Measurements from ENCODE around the gene ZNF581.

The ZNF581 gene

GRCh38 chr19:55621673-55622231 is 21.7 kb upstream of the ZNF581 start:
- peaks cover 21% of the 10 kb centered on the region for H3K36me3 ChIP-seq (ENCODE audit: insufficient read depth, low read depth, low read length)
- H3K4me1 ChIP-seq (ENCODE audit: insufficient read depth, low read length), result no peaks in the 10 kb centered on the region
- no peak overlapping the region for H3K27ac ChIP-seq (ENCODE audit: low read length)

GRCh38 chr19:55622242-55622969 is 21.0 kb upstream of the ZNF581 start:
- H3K9me3 ChIP-seq (ENCODE audit: insufficient read depth, low read depth, low read length), result no peaks in the 10 kb centered on the region
- no peak overlapping the region for H3K27ac ChIP-seq (ENCODE audit: low read length)
- H3K4me3 ChIP-seq (ENCODE audit: low read length), result no peak overlapping the region
- peaks cover 16% of the 10 kb centered on the region for H3K36me3 ChIP-seq (ENCODE audit: insufficient read depth, low read depth, low read length)
- H3K9ac ChIP-seq (ENCODE audit: low read depth, low read length), result no peak overlapping the region
- no peaks in the 10 kb centered on the region for H3K4me1 ChIP-seq (ENCODE audit: insufficient read depth, low read length)
- H3K27me3 ChIP-seq (ENCODE audit: insufficient read depth, low read length), result no peaks in the 10 kb centered on the region

More at GRCh38 chr19:55621673-55622231, 21.7 kb upstream of the ZNF581 start:
- Histone ChIP-seq H3K9ac (ENCODE audit: low read depth, low read length) (no peak overlapping the region), H3K9me3 (ENCODE audit: insufficient read depth, low read depth, low read length) (no peaks in the 10 kb centered on the region), H3K27me3 (ENCODE audit: insufficient read depth, low read length) (no peaks in the 10 kb centered on the region), H3K4me3 (ENCODE audit: low read length) (no peak overlapping the region)

- no peak overlapping the region for H3K27ac ChIP-seq (ENCODE audit: low read length)
- H3K27me3 ChIP-seq (ENCODE audit: insufficient read depth, low read length), result no peaks in the 10 kb centered on the region
- no peaks in the 10 kb centered on the region for H3K4me1 ChIP-seq (ENCODE audit: insufficient read depth, low read length)
- no peak overlapping the region for H3K9ac ChIP-seq (ENCODE audit: low read depth, low read length)
- H3K36me3 ChIP-seq (ENCODE audit: insufficient read depth, low read depth, low read length), result peaks cover 10% of the 10 kb centered on the region
- H3K4me3 ChIP-seq (ENCODE audit: low read length), result no peak overlapping the region
- H3K9me3 ChIP-seq (ENCODE audit: insufficient read depth, low read depth, low read length), result no peaks in the 10 kb centered on the region
These were observed 20.3 kb upstream of the ZNF581 start for GRCh38 chr19:55623130-55623529.

- Histone ChIP-seq H3K27ac (ENCODE audit: low read length) (no peak overlapping the region), H3K9me3 (ENCODE audit: insufficient read depth, low read depth, low read length) (no peaks in the 10 kb centered on the region), H3K9ac (ENCODE audit: low read depth, low read length) (no peak overlapping the region), H3K4me3 (ENCODE audit: low read length) (peak overlapping the region; percentile 49), H3K4me1 (ENCODE audit: insufficient read depth, low read length) (no peaks in the 10 kb centered on the region), H3K36me3 (ENCODE audit: insufficient read depth, low read depth, low read length) (peaks cover 10% of the 10 kb centered on the region), H3K27me3 (ENCODE audit: insufficient read depth, low read length) (no peaks in the 10 kb centered on the region)
These were observed 19.9 kb upstream of the ZNF581 start for GRCh38 chr19:55623561-55623960.

GRCh38 chr19:55624109-55625003 is 19.1 kb upstream of the ZNF581 start, which contains the start of gene ZNF784:
ZNF784 (minus strand) TSS chr19:55624566; CDS start chr19:55624561, 5 bp downstream.
- H3K9ac ChIP-seq (ENCODE audit: low read depth, low read length), result peak within 1 kb of the TSS; percentile 75; the same call in 1 of the 2 replicates
- H3K27me3 ChIP-seq (ENCODE audit: insufficient read depth, low read length), result no peaks in the 10 kb centered on the region
- no peaks in the 10 kb centered on the region for H3K4me1 ChIP-seq (ENCODE audit: insufficient read depth, low read length)
- H3K9me3 ChIP-seq (ENCODE audit: insufficient read depth, low read depth, low read length), result no peaks in the 10 kb centered on the region
- H3K27ac ChIP-seq (ENCODE audit: low read length), result no peak within 1 kb of the TSS
- H3K4me3 ChIP-seq (ENCODE audit: low read length), result peak within 1 kb of the TSS; percentile 65
- peaks cover 10% of the 10 kb centered on the region for H3K36me3 ChIP-seq (ENCODE audit: insufficient read depth, low read depth, low read length)

GRCh38 chr19:55625004-55625326 is 18.5 kb upstream of the ZNF581 start:
- Histone ChIP-seq H3K27ac (ENCODE audit: low read length) (no peak overlapping the region), H3K27me3 (ENCODE audit: insufficient read depth, low read length) (no peaks in the 10 kb centered on the region), H3K9me3 (ENCODE audit: insufficient read depth, low read depth, low read length) (no peaks in the 10 kb centered on the region), H3K4me1 (ENCODE audit: insufficient read depth, low read length) (no peaks in the 10 kb centered on the region), H3K4me3 (ENCODE audit: low read length) (peak overlapping the region; percentile 65), H3K36me3 (ENCODE audit: insufficient read depth, low read depth, low read length) (peaks cover 10% of the 10 kb centered on the region), H3K9ac (ENCODE audit: low read depth, low read length) (peak overlapping the region; percentile 67; the same call in 1 of the 2 replicates)

GRCh38 chr19:55626350-55626749 is 17.1 kb upstream of the ZNF581 start:
- Histone ChIP-seq H3K4me1 (ENCODE audit: insufficient read depth, low read length) (no peaks in the 10 kb centered on the region), H3K36me3 (ENCODE audit: insufficient read depth, low read depth, low read length) (peaks cover under 1% of the 10 kb centered on the region; the same call in 1 of the 2 replicates), H3K4me3 (ENCODE audit: low read length) (no peak overlapping the region), H3K27ac (ENCODE audit: low read length) (no peak overlapping the region), H3K27me3 (ENCODE audit: insufficient read depth, low read length) (no peaks in the 10 kb centered on the region), H3K9ac (ENCODE audit: low read depth, low read length) (no peak overlapping the region), H3K9me3 (ENCODE audit: insufficient read depth, low read depth, low read length) (no peaks in the 10 kb centered on the region)

- Histone ChIP-seq H3K27me3 (ENCODE audit: insufficient read depth, low read length) (no peaks in the 10 kb centered on the region), H3K36me3 (ENCODE audit: insufficient read depth, low read depth, low read length) (no peaks in the 10 kb centered on the region), H3K9me3 (ENCODE audit: insufficient read depth, low read depth, low read length) (no peaks in the 10 kb centered on the region), H3K4me3 (ENCODE audit: low read length) (no peak overlapping the region), H3K27ac (ENCODE audit: low read length) (no peak overlapping the region), H3K9ac (ENCODE audit: low read depth, low read length) (no peak overlapping the region), H3K4me1 (ENCODE audit: insufficient read depth, low read length) (peaks cover 4% of the 10 kb centered on the region; the same call in 1 of the 2 replicates)
These were observed 11.0 kb upstream of the ZNF581 start for GRCh38 chr19:55632463-55632834.

- Histone ChIP-seq H3K4me3 (ENCODE audit: low read length) (no peak overlapping the region), H3K9me3 (ENCODE audit: insufficient read depth, low read depth, low read length) (no peaks in the 10 kb centered on the region), H3K27me3 (ENCODE audit: insufficient read depth, low read length) (no peaks in the 10 kb centered on the region), H3K36me3 (ENCODE audit: insufficient read depth, low read depth, low read length) (no peaks in the 10 kb centered on the region), H3K4me1 (ENCODE audit: insufficient read depth, low read length) (peaks cover 4% of the 10 kb centered on the region; the same call in 1 of the 2 replicates), H3K9ac (ENCODE audit: low read depth, low read length) (no peak overlapping the region), H3K27ac (ENCODE audit: low read length) (no peak overlapping the region)
These were observed 9.6 kb upstream of the ZNF581 start for GRCh38 chr19:55633861-55634260.

- peak overlapping the region; percentile 73 for H3K27ac ChIP-seq (ENCODE audit: low read length)
- peaks cover 4% of the 10 kb centered on the region; the same call in 1 of the 2 replicates for H3K4me1 ChIP-seq (ENCODE audit: insufficient read depth, low read length)
- no peaks in the 10 kb centered on the region for H3K27me3 ChIP-seq (ENCODE audit: insufficient read depth, low read length)
- no peaks in the 10 kb centered on the region for H3K9me3 ChIP-seq (ENCODE audit: insufficient read depth, low read depth, low read length)
- H3K4me3 ChIP-seq (ENCODE audit: low read length), result peak overlapping the region; percentile 87
- H3K9ac ChIP-seq (ENCODE audit: low read depth, low read length), result peak overlapping the region; percentile 97
- H3K36me3 ChIP-seq (ENCODE audit: insufficient read depth, low read depth, low read length), result no peaks in the 10 kb centered on the region
These were observed 8.1 kb upstream of the ZNF581 start for GRCh38 chr19:55635334-55635717.

- peak overlapping the region; percentile 87 for H3K4me3 ChIP-seq (ENCODE audit: low read length)
- peak overlapping the region; percentile 97; the same call in 1 of the 2 replicates for H3K9ac ChIP-seq (ENCODE audit: low read depth, low read length)
- no peaks in the 10 kb centered on the region for H3K9me3 ChIP-seq (ENCODE audit: insufficient read depth, low read depth, low read length)
- H3K27me3 ChIP-seq (ENCODE audit: insufficient read depth, low read length), result no peaks in the 10 kb centered on the region
- H3K27ac ChIP-seq (ENCODE audit: low read length), result no peak overlapping the region
- H3K36me3 ChIP-seq (ENCODE audit: insufficient read depth, low read depth, low read length), result no peaks in the 10 kb centered on the region
- H3K4me1 ChIP-seq (ENCODE audit: insufficient read depth, low read length), result peaks cover 4% of the 10 kb centered on the region; the same call in 1 of the 2 replicates
These were observed 7.5 kb upstream of the ZNF581 start for GRCh38 chr19:55635856-55636440.

Data from iPS-20b (cell line).